ENCODE measurements around the gene APOC3. TPM values are rescaled to one million over a fixed set of nuclear protein-coding genes. Genes with fewer than 3 reads are reported as not detected.

The APOC3 gene
- total and polyA plus RNA-seq, 4 donors = 608 to 24,129 (median 9,307) TPM

- H3K9ac ChIP-seq (ENCODE audit: low read depth in 1 of 2, low read length in 2 of 2) = no peak overlapping the region
- peaks cover 0 to 3% (median under 1%) of the 10 kb centered on the region in 4 donors for H3K36me3 ChIP-seq (ENCODE audit: control insufficient read depth in 4 of 4, insufficient read depth in 3 of 4, low read depth in 1 of 4, low read length in 3 of 4)
- H3K27me3 ChIP-seq (ENCODE audit: control insufficient read depth in 4 of 4, insufficient read depth in 4 of 4, low read length in 3 of 4) = no peaks in the 10 kb centered on the region
- H3K4me1 ChIP-seq (ENCODE audit: control insufficient read depth in 4 of 4, insufficient read depth in 4 of 4, low read length in 3 of 4) = peaks cover 28 to 76% (median 48%) of the 10 kb centered on the region in 4 donors
- H3K9me3 ChIP-seq (ENCODE audit: control insufficient read depth in 4 of 4, low read length in 3 of 4) = no peaks in the 10 kb centered on the region
- TF ChIP-seq RXRA (IDR thresholded peaks at IDR 0.05) (peak in 1 of 2 donors; percentile 42), YY1 (IDR thresholded peaks at IDR 0.05) (no peak), MAX (IDR thresholded peaks at IDR 0.05) (no peak), ATF3 (IDR thresholded peaks at IDR 0.05) (no peak), SP1 (IDR thresholded peaks at IDR 0.05) (peak; percentile 9), ZBTB33 (IDR thresholded peaks at IDR 0.05) (no peak), HNF4A (conservative IDR thresholded peaks at IDR 0.05) (peak; percentile 66 to 85), HNF4G (IDR thresholded peaks at IDR 0.05) (no peak)
- WGBS = 73% methylated on average over 6 of the region's 6 CpGs
- H3K27ac ChIP-seq (ENCODE audit: low read depth in 1 of 2, low read length in 2 of 2) = peak overlapping the region; percentile 61 to 70
- H3K4me3 ChIP-seq (ENCODE audit: low read depth in 1 of 3, low read length in 3 of 3) = no peak overlapping the region
- DNase-seq (ENCODE audit: low spot score) = no peak
Measured at GRCh38 chr11:116838321-116839084, 8.8 kb downstream of the APOC3 start.

- peak overlapping the region; percentile 83 to 96 for H3K27ac ChIP-seq (ENCODE audit: low read depth in 1 of 2, low read length in 2 of 2)
- H3K4me1 ChIP-seq (ENCODE audit: control insufficient read depth in 4 of 4, insufficient read depth in 4 of 4, low read length in 3 of 4) = peaks cover 28 to 62% (median 45%) of the 10 kb centered on the region in 4 donors
- no peaks in the 10 kb centered on the region for H3K27me3 ChIP-seq (ENCODE audit: control insufficient read depth in 4 of 4, insufficient read depth in 4 of 4, low read length in 3 of 4)
- no peak overlapping the region for H3K4me3 ChIP-seq (ENCODE audit: low read depth in 1 of 3, low read length in 3 of 3)
- no peak for DNase-seq (ENCODE audit: low spot score)
- H3K9me3 ChIP-seq (ENCODE audit: control insufficient read depth in 4 of 4, low read length in 3 of 4) = no peaks in the 10 kb centered on the region
- peaks cover 2 to 15% (median 4%) of the 10 kb centered on the region in 4 donors for H3K36me3 ChIP-seq (ENCODE audit: control insufficient read depth in 4 of 4, insufficient read depth in 3 of 4, low read depth in 1 of 4, low read length in 3 of 4)
- H3K9ac ChIP-seq (ENCODE audit: low read depth in 1 of 2, low read length in 2 of 2) = peak overlapping the region in 1 of 2 donors; percentile 8
- 52% methylated on average over 6 of the region's 6 CpGs for WGBS
- no peak for TF ChIP-seq MAX (IDR thresholded peaks at IDR 0.05)
- peak; percentile 1 for TF ChIP-seq CTCF (IDR thresholded peaks at IDR 0.05; ENCODE audit: low read depth, low read length, missing input control)
- TF ChIP-seq RAD21 (IDR thresholded peaks at IDR 0.05) = peak in 1 of 2 donors; percentile 27
Measured at GRCh38 chr11:116840224-116840745, 10.6 kb downstream of the APOC3 start.

GRCh38 chr11:116840746-116841296 is 11.1 kb downstream of the APOC3 start:
- DNase-seq (ENCODE audit: low spot score) = no peak
- Histone ChIP-seq H3K27me3 (ENCODE audit: control insufficient read depth in 4 of 4, insufficient read depth in 4 of 4, low read length in 3 of 4) (no peaks in the 10 kb centered on the region), H3K9me3 (ENCODE audit: control insufficient read depth in 4 of 4, low read length in 3 of 4) (no peaks in the 10 kb centered on the region), H3K4me3 (ENCODE audit: low read depth in 1 of 3, low read length in 3 of 3) (no peak overlapping the region), H3K4me1 (ENCODE audit: control insufficient read depth in 4 of 4, insufficient read depth in 4 of 4, low read length in 3 of 4) (peaks cover 28 to 56% (median 44%) of the 10 kb centered on the region in 4 donors), H3K36me3 (ENCODE audit: control insufficient read depth in 4 of 4, insufficient read depth in 3 of 4, low read depth in 1 of 4, low read length in 3 of 4) (peaks cover 3 to 20% (median 7%) of the 10 kb centered on the region in 4 donors), H3K9ac (ENCODE audit: low read depth in 1 of 2, low read length in 2 of 2) (peak overlapping the region in 1 of 2 donors; percentile 32), H3K27ac (ENCODE audit: low read depth in 1 of 2, low read length in 2 of 2) (peak overlapping the region; percentile 83 to 96)
- 40% methylated on average over 9 of the region's 9 CpGs for WGBS
- TF ChIP-seq ZBTB33 (IDR thresholded peaks at IDR 0.05) = peak; percentile 62
- peak; percentile 31 for TF ChIP-seq REST (IDR thresholded peaks at IDR 0.05)
- no peak for TF ChIP-seq ATF3 (IDR thresholded peaks at IDR 0.05)
- peak; percentile 82 for TF ChIP-seq HNF4G (IDR thresholded peaks at IDR 0.05)
- peak in 1 of 2 donors; percentile 42 for TF ChIP-seq EGR1 (IDR thresholded peaks at IDR 0.05; ENCODE audit: low read depth in 2 of 2)
- no peak for TF ChIP-seq YY1 (IDR thresholded peaks at IDR 0.05)
- peak; percentile 86 for TF ChIP-seq SP1 (IDR thresholded peaks at IDR 0.05)
- peak in 1 of 2 donors; percentile 43 for TF ChIP-seq RAD21 (IDR thresholded peaks at IDR 0.05)

Data from liver (tissue), 9 donors.